ENCODE data around the gene ALDH3B2.
"Not testable (repeated sequence)": the region's sequence is repeated elsewhere in the genome, so short reads cannot be mapped to it uniquely, and the experiment has no call there.

The ALDH3B2 gene

GRCh38 chr11:67662835-67663531 lies 11.4 kb downstream of the ALDH3B2 start:
- no peaks in the 10 kb centered on the region for H3K79me2 ChIP-seq (ENCODE audit: control insufficient read depth, insufficient read depth, low read length)
- H3K4ac ChIP-seq (ENCODE audit: low read depth, low read length), result no peak overlapping the region
- no peaks in the 10 kb centered on the region for H3K27me3 ChIP-seq (ENCODE audit: insufficient read depth, low read length, poor library complexity)
- no peaks in the 10 kb centered on the region for H3K36me3 ChIP-seq (ENCODE audit: control insufficient read depth, insufficient read depth, low read length)
- no peak overlapping the region for H2BK15ac ChIP-seq (replicated peaks; ENCODE audit: low read depth)
- H3K79me1 ChIP-seq (ENCODE audit: low read length), result no peaks in the 10 kb centered on the region
- DNase-seq, result no peak
- no CpG with 5 or more reads among the region's 19 CpGs for WGBS (ENCODE audit: extremely low coverage, insufficient coverage, low lambda C conversion rate)
- H3K4me2 ChIP-seq (ENCODE audit: low read length), result no peak overlapping the region
- no peak overlapping the region for H2AK5ac ChIP-seq (ENCODE audit: low read length)
- no peak overlapping the region for H2BK120ac ChIP-seq (ENCODE audit: low read depth, low read length)
- no peak overlapping the region for H4K8ac ChIP-seq (ENCODE audit: low read depth, low read length)
- no peak overlapping the region for H3K56ac ChIP-seq (ENCODE audit: low read length)
- no peak overlapping the region for H3K18ac ChIP-seq (ENCODE audit: low read length)
- no peak overlapping the region for H3K27ac ChIP-seq (ENCODE audit: low read depth, low read length)
- H4K5ac ChIP-seq (ENCODE audit: low read length), result no peak overlapping the region
- no peak overlapping the region for H3K4me3 ChIP-seq (ENCODE audit: low read length)
- no peak overlapping the region for H2BK5ac ChIP-seq (ENCODE audit: low read length)
- H3K23ac ChIP-seq (ENCODE audit: low read length), result no peak overlapping the region
- no peaks in the 10 kb centered on the region for H3K4me1 ChIP-seq (ENCODE audit: control insufficient read depth, low read depth, low read length)
- H3K9ac ChIP-seq (ENCODE audit: low read length), result no peak overlapping the region

- Histone ChIP-seq H2AK5ac (ENCODE audit: low read length) (no peak overlapping the region), H3K4ac (ENCODE audit: low read depth, low read length) (no peak overlapping the region), H2BK15ac (replicated peaks; ENCODE audit: low read depth) (no peak overlapping the region), H2BK5ac (ENCODE audit: low read length) (no peak overlapping the region), H3K79me1 (ENCODE audit: low read length) (no peaks in the 10 kb centered on the region), H3K56ac (ENCODE audit: low read length) (no peak overlapping the region), H3K36me3 (ENCODE audit: control insufficient read depth, insufficient read depth, low read length) (no peaks in the 10 kb centered on the region), H3K4me3 (ENCODE audit: low read length) (no peak overlapping the region), H3K18ac (ENCODE audit: low read length) (no peak overlapping the region), H2BK120ac (ENCODE audit: low read depth, low read length) (no peak overlapping the region), H3K23ac (ENCODE audit: low read length) (no peak overlapping the region), H4K5ac (ENCODE audit: low read length) (no peak overlapping the region), H3K4me2 (ENCODE audit: low read length) (no peak overlapping the region), H3K27me3 (ENCODE audit: insufficient read depth, low read length, poor library complexity) (no peaks in the 10 kb centered on the region), H3K79me2 (ENCODE audit: control insufficient read depth, insufficient read depth, low read length) (no peaks in the 10 kb centered on the region), H3K27ac (ENCODE audit: low read depth, low read length) (no peak overlapping the region), H4K8ac (ENCODE audit: low read depth, low read length) (no peak overlapping the region), H3K4me1 (ENCODE audit: control insufficient read depth, low read depth, low read length) (no peaks in the 10 kb centered on the region), H3K9ac (ENCODE audit: low read length) (no peak overlapping the region)
- WGBS (ENCODE audit: extremely low coverage, insufficient coverage, low lambda C conversion rate), result no CpG with 5 or more reads among the region's 12 CpGs
- DNase-seq, result no peak
These were observed 12.1 kb downstream of the ALDH3B2 start for GRCh38 chr11:67662142-67662834.

DNA sequence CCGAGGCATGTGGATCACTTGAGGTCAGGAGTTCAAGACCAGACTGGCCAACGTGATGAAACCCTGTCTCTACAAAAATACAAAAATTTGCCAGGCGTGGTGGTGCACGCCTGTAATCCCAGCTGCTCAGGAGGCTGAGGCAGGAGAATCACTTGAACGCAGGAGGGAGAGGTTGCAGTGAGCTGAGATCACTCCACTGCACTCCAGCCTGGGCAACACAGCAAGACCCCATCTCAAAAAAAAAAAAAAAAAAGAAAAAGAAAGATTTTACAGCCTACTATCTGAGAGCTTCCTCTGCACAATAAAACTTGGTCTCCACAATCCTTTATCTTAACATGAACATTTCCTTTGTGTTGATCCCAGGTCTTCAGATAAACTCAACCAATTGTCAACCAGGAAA lies 13.7 kb downstream of the ALDH3B2 start:
- H2AK5ac ChIP-seq (ENCODE audit: low read length); H3K18ac ChIP-seq (ENCODE audit: low read length); DNase-seq; H3K4me1 ChIP-seq (ENCODE audit: control insufficient read depth, low read depth, low read length); H2BK5ac ChIP-seq (ENCODE audit: low read length); H3K56ac ChIP-seq (ENCODE audit: low read length); H3K4me2 ChIP-seq (ENCODE audit: low read length); H3K36me3 ChIP-seq (ENCODE audit: control insufficient read depth, insufficient read depth, low read length); H3K4ac ChIP-seq (ENCODE audit: low read depth, low read length); H4K5ac ChIP-seq (ENCODE audit: low read length); H3K79me1 ChIP-seq (ENCODE audit: low read length); H3K23ac ChIP-seq (ENCODE audit: low read length); H3K79me2 ChIP-seq (ENCODE audit: control insufficient read depth, insufficient read depth, low read length); H3K27me3 ChIP-seq (ENCODE audit: insufficient read depth, low read length, poor library complexity); H3K4me3 ChIP-seq (ENCODE audit: low read length); H2BK15ac ChIP-seq (replicated peaks; ENCODE audit: low read depth); H4K8ac ChIP-seq (ENCODE audit: low read depth, low read length); H2BK120ac ChIP-seq (ENCODE audit: low read depth, low read length); H3K9ac ChIP-seq (ENCODE audit: low read length); H3K27ac ChIP-seq (ENCODE audit: low read depth, low read length): not testable (repeated sequence)
- no CpG with 5 or more reads among the region's 5 CpGs for WGBS (ENCODE audit: extremely low coverage, insufficient coverage, low lambda C conversion rate)

DNA sequence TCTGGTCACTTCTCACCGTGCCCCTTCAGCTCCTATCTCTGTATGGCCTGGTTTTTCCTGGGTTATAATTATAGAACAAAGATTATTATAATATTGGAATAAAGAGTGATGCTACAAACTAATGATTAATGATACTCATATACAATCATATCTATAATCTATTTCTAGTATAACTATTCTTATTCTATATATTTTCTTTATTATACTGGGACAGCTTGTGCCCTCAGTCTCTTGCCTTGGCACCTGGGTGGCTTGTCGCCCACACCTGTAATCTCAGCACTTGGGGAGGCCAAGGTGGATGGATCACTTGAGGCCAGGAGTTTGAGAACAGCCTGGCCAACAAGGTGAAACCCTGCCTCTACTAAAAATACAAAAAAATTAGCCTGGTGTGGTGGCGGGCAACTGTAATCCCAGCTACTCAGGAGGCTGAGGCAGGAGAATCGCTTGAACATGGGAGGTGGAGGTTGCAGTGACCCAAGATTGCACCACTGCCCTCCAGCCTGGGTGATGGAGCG lies 14.7 kb downstream of the ALDH3B2 start:
- H2BK120ac ChIP-seq (ENCODE audit: low read depth, low read length); H3K27me3 ChIP-seq (ENCODE audit: insufficient read depth, low read length, poor library complexity); H3K79me1 ChIP-seq (ENCODE audit: low read length); H3K4ac ChIP-seq (ENCODE audit: low read depth, low read length); H3K56ac ChIP-seq (ENCODE audit: low read length); DNase-seq; H4K8ac ChIP-seq (ENCODE audit: low read depth, low read length); H2BK15ac ChIP-seq (replicated peaks; ENCODE audit: low read depth); H3K4me3 ChIP-seq (ENCODE audit: low read length); H3K79me2 ChIP-seq (ENCODE audit: control insufficient read depth, insufficient read depth, low read length); H3K18ac ChIP-seq (ENCODE audit: low read length); H3K23ac ChIP-seq (ENCODE audit: low read length); H3K36me3 ChIP-seq (ENCODE audit: control insufficient read depth, insufficient read depth, low read length); H2BK5ac ChIP-seq (ENCODE audit: low read length); H2AK5ac ChIP-seq (ENCODE audit: low read length); H3K27ac ChIP-seq (ENCODE audit: low read depth, low read length); H3K4me2 ChIP-seq (ENCODE audit: low read length); H3K9ac ChIP-seq (ENCODE audit: low read length); H3K4me1 ChIP-seq (ENCODE audit: control insufficient read depth, low read depth, low read length); H4K5ac ChIP-seq (ENCODE audit: low read length): not testable (repeated sequence)
- no CpG with 5 or more reads among the region's 5 CpGs for WGBS (ENCODE audit: extremely low coverage, insufficient coverage, low lambda C conversion rate)

- no peaks in the 10 kb centered on the region for H3K79me2 ChIP-seq (ENCODE audit: control insufficient read depth, insufficient read depth, low read length)
- H3K56ac ChIP-seq (ENCODE audit: low read length), result no peak overlapping the region
- no peak overlapping the region for H2BK15ac ChIP-seq (replicated peaks; ENCODE audit: low read depth)
- WGBS (ENCODE audit: extremely low coverage, insufficient coverage, low lambda C conversion rate), result no CpG with 5 or more reads among the region's 3 CpGs
- H4K8ac ChIP-seq (ENCODE audit: low read depth, low read length), result no peak overlapping the region
- H3K4ac ChIP-seq (ENCODE audit: low read depth, low read length), result no peak overlapping the region
- no peaks in the 10 kb centered on the region for H3K36me3 ChIP-seq (ENCODE audit: control insufficient read depth, insufficient read depth, low read length)
- no peak overlapping the region for H3K4me2 ChIP-seq (ENCODE audit: low read length)
- H3K4me3 ChIP-seq (ENCODE audit: low read length), result no peak overlapping the region
- H2AK5ac ChIP-seq (ENCODE audit: low read length), result no peak overlapping the region
- DNase-seq, result no peak
- H2BK5ac ChIP-seq (ENCODE audit: low read length), result no peak overlapping the region
- no peaks in the 10 kb centered on the region for H3K4me1 ChIP-seq (ENCODE audit: control insufficient read depth, low read depth, low read length)
- no peak overlapping the region for H3K23ac ChIP-seq (ENCODE audit: low read length)
- H3K18ac ChIP-seq (ENCODE audit: low read length), result no peak overlapping the region
- H3K79me1 ChIP-seq (ENCODE audit: low read length), result no peaks in the 10 kb centered on the region
- H3K27ac ChIP-seq (ENCODE audit: low read depth, low read length), result no peak overlapping the region
- H4K5ac ChIP-seq (ENCODE audit: low read length), result no peak overlapping the region
- no peaks in the 10 kb centered on the region for H3K27me3 ChIP-seq (ENCODE audit: insufficient read depth, low read length, poor library complexity)
- H2BK120ac ChIP-seq (ENCODE audit: low read depth, low read length), result no peak overlapping the region
- H3K9ac ChIP-seq (ENCODE audit: low read length), result no peak overlapping the region
These were observed 17.1 kb downstream of the ALDH3B2 start for GRCh38 chr11:67657300-67657699.
